KG1 (cell line): ENCODE measurements around the gene SMTNL1.

Source experiments
- DNase-seq: peaks from one replicate; lab custom pipeline; 2025; lab: John Stamatoyannopoulos, UW

SMTNL1 gene, protein sequence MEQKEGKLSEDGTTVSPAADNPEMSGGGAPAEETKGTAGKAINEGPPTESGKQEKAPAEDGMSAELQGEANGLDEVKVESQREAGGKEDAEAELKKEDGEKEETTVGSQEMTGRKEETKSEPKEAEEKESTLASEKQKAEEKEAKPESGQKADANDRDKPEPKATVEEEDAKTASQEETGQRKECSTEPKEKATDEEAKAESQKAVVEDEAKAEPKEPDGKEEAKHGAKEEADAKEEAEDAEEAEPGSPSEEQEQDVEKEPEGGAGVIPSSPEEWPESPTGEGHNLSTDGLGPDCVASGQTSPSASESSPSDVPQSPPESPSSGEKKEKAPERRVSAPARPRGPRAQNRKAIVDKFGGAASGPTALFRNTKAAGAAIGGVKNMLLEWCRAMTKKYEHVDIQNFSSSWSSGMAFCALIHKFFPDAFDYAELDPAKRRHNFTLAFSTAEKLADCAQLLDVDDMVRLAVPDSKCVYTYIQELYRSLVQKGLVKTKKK

DNA sequence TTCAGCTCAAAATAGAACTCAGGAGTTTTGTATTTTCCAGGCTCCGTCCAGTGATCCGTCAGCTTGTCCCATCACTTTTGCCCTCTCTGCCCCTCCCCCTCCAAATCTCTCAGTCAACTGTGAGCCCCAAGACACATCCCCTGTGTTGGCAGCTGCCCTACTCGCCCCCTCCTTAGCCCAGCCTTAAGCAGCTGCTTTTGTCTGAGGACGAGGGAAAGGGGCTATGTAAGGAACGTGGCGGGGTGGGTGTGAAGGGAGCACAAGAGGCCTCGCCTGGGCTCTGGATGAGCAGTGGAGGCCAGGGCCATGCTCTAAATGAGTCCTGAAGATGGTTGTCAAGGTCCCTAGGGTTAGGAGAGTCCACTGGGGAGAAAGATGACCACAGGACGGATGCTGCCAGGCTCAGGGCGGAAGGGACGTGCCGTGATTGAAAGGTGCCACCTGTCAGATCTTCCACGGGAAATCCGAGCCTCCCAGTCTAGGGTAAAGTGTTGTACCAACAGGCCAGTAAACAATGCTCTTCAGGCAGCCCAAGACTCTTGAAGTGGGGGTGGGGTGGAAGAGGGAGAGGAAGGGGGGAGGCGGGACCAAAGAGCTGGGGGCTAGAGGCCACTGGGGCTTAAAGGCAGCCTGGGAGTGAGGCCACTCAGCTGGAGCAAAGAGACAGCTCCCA is at the start of gene SMTNL1:
SMTNL1 (plus strand) TSS at position 649 of the 673 bp plus-strand sequence. CDS start 5,048 bp downstream, outside the sequence.
- DNase-seq = no peak

DNA sequence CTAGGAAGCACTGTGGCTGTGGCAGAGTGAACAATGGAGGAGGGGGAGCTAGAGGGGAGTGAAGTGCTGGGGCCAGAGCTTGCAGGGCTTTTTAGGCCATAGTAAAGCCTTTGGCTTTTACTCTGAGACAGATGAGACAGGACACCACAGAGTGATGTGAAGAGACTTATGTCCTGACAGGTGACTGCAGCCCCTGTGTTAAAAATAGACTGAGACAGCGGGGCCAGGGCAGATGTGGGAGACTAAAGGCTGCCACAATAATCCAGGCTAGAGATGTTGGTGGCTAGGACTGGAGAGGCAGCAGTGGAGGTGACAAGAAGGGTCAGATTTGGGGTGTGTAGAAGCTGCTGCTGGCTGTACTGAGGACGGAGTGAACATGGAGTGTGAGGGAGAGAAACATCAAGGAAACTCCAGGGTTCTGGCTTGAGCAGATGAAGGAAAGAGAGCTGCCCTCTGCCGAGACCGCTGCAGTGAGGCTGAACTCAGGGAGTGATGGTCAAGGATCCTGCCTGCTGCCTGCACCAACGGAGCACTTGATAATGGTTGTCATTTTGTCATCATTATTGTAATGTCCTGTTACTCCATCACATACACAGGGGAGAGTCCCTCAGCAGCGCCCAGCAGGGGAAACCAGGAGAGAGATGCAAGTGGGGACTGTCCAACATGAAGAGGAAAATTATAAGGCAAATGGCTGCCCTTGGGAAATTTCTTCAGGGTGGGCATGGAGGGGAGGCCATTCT is 49.3 kb upstream of the SMTNL1 start:
- no peak for DNase-seq

DNA sequence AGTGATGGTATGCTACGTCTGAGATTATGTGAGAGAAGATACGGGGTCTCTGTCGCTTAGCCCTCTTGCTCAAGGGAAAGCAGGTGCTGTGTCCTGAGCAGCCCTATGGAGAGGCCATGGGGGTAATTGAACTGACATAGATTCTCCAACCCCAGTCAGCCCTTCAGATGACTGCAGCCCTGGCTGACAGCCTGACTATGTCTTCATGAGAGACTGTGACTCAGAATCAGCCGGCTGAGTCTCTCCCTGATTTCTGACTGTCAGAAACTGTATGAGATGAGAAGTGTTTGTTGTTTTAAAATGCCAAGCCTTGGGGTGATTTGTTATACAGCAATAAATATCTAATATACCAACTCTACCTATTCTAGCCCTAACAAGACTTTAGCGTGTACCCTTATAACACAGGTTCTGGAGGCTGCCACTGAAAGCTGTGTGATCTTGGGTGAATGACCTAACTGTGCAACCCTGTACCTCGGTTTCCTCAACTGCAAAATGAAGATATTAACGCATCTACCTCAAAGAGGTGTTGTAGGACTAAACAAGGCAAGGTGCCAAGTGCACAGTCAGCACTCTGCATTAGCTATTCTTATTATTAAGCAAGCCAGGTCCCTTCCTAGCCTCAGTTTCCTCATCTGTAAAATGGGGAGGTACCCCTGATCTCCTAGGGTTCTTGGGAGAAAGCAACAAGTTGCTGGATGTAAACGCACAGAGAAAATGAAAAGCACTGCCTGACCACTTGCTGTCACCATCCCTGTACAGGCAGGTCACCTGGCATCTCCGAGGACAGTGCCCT is 46.7 kb upstream of the SMTNL1 start:
- no peak for DNase-seq

DNA sequence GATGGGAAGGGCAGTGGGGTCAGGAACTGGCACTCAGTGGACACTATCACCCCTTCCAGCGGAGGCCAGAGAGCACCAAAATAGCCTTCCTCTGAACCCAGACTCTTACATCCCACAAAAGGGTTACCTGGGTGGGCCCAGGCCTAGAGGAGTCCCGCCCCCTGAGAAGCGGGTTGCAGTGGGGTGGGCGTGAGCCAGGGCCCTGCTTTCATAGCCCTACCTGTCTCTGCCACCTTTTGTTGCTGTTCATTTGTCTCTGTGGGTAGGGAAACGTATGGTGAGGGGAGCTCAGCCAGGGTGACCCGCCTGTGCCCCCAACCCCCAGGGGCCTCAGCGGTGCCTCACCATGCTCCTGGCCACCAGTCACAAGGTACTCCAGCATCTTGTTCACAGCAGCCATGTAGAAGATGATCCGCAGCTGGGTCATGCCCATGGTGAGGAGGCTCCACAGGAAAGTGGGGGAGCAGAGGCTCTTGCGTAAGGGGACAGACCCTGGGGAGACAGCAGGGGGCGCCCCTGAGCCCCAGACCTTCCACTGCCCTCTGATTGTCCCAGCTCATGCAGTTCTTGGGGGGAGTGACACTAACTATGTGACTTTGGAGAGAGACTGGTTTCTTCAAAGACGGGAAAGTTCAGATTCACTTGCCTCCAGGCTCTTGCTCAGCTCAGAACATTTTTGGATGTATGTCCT is 45.9 kb upstream of the SMTNL1 start:
- DNase-seq = no peak

DNA sequence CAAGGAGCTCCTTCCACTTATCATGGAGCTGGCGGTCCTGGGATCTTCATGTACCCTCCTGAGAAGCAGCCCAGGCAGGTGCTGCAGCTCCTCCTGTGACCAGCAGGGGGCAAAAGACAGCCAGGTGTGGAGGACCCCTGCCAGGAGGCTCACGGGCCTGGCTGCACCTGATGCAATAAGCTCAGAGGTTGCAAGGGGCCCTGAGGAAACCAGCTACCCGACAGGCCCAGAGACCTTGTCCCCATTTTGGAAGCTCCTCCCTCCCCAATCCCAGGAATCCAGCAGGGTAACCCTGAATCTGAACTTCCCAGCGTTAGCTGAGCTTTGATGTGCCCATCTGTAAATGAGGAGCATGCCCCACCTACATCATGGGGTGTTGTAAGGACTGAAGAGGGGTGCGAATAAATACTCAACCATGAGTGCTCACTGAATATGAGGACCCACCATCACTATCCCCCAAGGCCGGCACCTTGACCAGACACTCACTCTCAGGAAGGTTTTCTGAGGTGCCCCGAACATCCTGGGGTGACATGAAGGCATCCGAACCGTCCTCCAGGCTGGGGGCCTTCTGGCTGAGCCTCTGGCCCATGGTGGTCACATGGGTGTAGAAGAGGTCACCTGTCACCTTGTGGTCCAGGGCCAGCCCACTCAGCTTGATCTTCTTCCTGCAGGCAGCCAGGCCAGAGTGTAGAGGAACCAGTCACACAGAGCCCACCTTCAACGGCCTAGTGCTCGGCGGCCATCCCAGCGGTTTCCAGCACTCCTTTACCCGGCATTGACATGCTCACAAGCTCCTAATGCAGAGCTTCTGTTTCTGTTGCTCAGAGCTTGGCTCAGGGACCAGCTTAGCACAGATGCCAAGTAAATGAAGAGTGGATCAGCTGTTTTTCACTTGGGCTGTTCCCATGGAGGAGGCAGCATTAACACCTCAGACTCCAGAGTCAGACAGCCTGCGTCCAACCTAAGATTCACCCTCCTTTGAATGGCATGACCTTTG is 43.6 kb upstream of the SMTNL1 start:
- DNase-seq = peak; percentile 40

DNA sequence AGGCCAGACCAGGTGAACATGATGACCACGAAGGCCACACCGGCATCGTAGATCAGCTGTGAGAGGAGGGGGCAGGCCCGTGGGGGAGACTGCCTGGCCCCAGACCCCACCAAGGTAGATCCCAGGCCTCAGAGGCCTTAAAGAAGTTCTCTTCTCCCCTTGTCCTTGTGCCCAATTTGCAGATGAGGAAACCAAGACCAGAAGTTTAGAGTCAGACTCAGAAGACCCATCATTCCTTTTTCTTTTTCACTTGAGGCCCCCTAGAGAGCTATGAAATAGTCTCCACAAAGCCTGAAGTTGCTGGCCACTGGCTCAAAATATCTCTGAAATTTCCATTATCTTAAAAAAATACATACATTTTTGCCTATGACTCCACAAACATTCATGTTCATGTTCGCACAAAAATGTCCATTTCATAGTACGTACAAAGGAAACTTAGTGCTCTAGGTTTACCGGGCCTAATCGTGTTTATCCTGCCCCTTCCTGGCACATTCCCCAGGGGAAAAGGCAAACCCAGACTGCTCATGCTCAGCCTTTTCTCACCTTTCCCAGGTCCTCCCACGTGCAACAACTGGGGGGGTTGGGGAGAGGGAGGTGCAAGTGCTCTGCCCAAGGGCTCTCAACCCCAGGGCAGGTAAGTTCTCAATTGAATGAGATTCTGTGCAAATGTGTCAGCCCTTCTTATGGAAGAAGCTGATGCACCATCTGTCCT is 41.1 kb upstream of the SMTNL1 start:
- DNase-seq = no peak

DNA sequence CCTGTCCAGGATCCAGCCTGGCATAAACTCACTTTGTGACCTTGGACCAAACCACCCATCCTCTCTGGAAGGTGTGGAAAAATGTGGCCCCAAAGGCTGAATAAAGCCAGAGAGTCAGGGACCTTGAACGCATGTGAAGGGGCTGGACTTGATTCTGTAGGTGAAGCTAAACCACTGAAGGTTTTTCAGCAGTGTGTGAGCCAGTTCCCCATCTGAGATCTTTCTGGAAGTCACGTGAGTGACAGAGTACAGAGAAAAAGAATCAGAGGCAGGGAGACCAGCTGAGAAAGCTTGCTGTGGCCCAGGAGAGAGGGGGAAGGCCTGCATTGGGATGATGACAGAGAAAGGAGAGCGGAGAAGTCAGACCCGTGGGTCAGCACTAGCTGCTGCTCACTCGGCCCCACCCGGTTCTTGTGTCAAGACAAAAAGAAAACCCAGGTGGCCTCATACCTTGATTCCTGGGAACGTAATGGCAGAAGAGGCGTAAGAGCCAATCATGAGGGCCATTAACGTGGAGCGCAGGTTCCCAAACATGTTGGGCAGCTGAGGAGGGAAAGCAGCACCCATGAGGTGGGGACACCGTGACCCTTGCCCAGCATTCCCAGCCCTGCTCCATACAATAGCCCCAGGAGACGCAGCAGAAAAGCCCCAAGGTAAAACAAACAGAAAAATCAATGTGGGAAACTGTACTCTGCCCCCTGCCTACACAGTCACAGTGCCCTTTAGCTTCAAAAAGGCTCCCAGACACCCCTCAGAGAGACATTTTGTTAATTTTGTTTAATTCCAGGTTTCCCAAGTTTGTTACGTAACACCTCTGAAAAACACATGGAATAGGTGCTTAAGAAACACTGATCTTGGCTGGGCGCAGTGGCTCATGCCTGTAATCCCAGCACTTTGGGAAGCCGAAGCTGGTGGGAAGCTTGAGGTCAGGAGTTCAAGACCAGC is 39.8 kb upstream of the SMTNL1 start:
- no peak for DNase-seq

DNA sequence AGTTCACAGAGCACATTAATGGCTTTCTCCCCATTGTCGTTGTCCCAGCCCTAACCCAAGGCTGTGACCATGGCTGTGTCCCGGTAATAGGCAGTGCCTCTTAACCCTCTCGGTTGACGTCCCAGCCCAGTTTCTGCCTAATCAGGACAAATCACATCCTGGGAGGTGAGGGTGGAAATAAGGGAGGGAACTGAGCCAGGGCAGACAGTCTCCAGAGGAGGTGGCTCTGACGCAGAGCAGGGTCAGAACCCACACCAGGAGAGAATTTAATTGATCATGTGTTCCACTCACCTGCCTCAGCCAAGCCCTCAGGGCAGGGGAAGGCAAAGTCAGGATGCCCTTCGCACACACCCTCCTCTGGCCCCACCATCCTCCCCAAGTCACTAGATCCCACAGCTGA is 38.9 kb upstream of the SMTNL1 start:
- no peak for DNase-seq

DNA sequence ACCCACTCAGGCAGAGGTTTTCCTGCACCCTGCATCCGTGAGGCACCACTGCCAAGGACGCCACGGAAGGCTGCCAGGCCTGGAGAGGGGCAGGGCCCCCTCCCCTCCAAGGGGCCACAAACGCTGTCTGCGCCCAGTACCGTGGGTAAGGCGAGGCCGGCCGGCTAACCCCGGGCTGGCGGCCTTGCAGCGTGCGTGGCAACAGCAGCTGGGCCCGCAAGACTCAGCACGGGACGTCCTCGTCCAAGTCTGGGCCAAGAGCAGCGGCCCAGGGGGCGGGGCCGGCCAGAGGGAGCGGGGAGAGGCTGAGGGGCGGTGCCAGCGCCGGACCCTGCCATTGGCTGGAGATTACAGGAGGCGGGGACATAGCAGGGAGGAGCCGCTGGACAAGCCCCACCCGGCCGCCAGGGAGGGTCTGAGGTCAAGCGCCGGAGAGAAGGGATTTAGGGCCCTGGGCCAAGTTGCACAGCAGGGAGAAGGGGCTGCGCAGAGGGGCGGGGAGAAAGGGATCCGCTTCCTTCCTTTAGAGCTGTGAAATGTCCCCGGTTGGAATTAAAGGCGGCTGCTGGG is 37.9 kb upstream of the SMTNL1 start:
- no peak for DNase-seq

DNA sequence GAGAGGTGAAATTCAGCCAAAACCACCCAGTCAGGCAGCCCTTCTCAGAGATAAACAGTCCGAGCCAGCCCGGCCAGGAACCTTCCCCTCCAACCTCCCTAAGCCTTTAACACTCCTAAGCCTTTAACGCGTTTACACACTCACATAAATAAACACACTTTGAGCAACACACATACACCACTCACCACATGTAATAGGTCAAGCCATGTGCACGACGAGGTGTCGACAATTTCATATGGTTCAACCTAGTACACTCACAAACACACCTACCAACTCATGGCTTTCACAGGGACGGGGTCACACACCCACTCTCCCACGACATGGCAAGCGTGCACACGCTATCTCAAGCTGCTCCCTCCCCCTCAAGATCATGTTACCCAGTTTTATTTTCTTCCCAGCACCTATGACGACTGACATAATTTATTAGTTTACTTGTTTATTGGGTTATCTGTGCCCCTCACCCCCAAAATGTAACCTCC is 37.4 kb upstream of the SMTNL1 start:
- no peak for DNase-seq

DNA sequence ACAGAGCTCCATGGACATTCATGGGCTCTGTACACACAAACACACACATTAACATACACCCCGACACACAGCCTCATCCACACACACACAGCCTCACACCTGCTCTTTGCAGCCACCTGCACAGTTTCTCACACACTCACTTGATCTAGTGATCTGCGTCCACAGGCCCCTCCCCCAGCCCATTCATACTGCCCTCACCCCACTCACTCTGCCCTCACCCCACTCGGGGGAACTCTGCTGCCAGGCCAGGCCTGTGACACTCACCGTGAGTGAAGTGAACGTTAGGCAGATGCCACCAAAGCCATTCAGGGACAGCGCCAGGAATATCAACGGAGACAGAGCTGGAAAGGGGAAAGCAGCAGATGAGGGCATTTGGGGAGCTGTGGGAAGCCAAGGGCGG is 36.9 kb upstream of the SMTNL1 start:
- DNase-seq = no peak

DNA sequence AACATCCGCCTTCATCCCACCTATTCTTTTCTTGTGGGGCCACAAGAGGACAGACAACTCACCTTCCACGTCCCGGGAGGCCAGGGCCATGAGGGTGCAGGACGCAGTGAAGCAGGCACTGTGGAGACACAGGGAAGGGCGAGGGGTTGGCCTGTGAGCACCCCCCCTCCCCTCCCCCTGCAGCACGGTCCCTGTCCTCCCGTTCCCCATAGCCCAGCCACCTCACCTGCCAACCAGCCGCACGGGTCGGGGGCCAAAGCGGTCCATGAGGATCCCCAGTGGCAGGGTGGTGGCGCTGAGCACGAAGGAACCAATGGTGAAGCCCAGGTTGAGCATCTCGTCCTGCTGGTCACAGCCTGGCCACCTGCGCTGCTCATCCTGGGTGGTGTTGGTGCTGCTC is 36.5 kb upstream of the SMTNL1 start:
- no peak for DNase-seq

DNA sequence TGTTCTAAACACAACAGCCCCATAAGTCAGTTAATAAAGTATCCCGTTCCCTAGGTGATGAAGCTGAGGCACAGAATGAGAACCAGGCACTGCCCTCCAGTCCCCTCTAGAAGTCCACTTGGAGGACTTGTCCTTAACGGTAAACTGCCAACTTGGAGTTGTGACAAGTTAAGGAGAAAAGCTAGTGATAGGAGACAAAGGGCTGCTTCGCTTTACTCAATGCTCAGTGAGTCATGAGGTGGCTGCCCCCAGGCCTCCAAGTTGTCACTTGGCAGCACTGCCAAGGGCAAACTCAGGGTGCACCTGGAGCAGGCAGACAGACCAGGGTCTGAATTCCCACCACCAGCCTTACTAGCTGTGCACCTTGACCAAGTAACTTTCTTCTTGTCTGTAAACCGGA is 35.4 kb upstream of the SMTNL1 start:
- DNase-seq = no peak

DNA sequence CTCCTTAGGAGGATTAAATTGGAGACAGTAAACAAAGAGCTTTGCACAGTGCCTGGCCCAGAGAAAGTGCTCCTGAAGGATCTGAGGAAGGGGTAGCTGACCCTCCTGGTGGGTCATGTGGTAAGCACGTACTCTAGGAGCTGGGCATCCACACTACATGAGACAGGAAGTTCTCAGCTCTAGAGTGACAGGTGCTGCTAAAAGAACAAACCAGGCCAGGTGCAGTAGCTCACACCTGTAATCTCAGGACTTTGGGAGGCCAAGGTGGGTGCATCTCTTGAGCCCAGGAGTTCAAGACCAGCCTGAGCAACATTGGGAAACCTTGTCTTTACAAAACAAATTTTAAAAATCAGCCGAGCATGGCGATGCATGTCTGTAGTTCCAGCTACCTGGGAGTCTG is 35.0 kb upstream of the SMTNL1 start:
- no peak for DNase-seq

DNA sequence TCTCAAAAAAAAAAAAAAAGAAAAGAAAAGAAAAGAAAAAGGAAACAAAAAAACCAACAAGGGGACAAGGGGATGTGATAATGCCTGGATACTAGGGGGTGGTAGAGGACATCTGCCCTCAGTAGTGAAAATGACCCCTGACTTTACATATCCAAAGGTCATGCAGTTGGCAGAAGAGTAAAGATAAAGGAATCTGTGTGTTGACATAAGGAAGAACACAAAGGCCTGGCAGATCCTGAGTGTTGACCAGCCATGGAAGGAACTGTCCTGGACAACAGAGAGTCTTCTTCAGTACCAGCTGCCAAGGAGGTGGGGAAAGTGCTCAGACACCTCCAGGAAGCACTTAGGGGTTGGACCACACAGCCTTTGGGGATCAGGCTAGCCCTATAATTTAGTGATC is 34.5 kb upstream of the SMTNL1 start:
- no peak for DNase-seq

DNA sequence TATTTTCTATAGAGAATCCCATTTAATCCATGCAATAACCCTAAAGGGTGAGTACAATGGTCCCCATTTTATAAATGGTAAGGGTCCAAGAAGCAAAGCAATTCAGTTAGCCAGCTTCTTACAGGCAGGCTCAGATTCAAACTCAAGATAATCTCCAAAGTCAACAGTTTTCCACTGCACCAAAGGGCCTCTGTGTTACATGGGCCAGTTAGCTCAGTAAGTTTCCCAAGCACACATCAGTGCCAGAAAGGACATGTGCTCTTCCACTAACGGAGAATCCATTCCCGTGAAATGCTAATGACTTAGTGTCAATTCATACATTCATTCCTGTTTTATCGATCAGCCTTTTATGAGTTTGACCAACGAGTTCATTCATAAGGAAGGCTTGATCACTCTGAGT is 32.9 kb upstream of the SMTNL1 start:
- no peak for DNase-seq

DNA sequence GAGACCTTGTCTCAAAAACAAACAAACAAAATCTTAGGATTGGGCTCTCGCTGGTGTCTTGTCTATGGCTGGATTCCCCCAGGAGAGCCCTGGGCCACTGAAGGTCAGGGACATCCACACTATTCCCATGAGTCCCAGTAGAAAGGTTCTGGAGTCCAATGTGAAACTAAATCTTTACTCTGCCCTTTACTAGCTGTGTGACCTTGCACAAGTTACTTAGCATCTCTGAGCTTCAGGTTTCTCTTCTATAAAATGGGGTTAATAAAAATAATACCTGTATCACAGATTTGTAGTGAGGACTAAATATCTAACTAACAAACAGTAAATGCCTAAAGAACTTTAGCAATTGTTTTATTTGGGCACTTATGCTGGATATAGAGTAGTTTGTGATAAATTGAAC is 30.9 kb upstream of the SMTNL1 start:
- no peak for DNase-seq
